Peyer's patch (tissue), 4 donors: ENCODE measurements around the gene KRT40. TPM values are rescaled to one million over a fixed set of nuclear protein-coding genes. Genes with fewer than 3 reads are reported as not detected.

Experiments
- DNase-seq, 3 donors: peaks; one replicate each; pipeline ENCODE4 v3.0.0-alpha.2; 2017 to 2019
- H3K27ac ChIP-seq, 4 donors: fragments of 200-600 bp; sonication (generic); one replicate each; pipeline ENCODE4 v1.5.1; 2016 to 2019
- H3K27me3 ChIP-seq, 2 donors: fragments of 200-600 bp; sonication (generic); one replicate each; pipeline ENCODE4 v1.5.1; 2019
- H3K36me3 ChIP-seq, 3 donors: fragments of 200-600 bp; sonication (generic); one replicate each; pipeline ENCODE4 v1.5.1; 2016 to 2019
- H3K4me1 ChIP-seq, 4 donors: fragments of 200-600 bp; sonication (generic); one replicate each; pipeline ENCODE4 v1.5.1; 2016 to 2019
- H3K4me3 ChIP-seq, 4 donors: fragments of 200-600 bp; sonication (generic); 1 replicate in 3 of 4; 2 replicates in 1 of 4; pipeline ENCODE4 v1.5.1; 2016 to 2019; ENCODE audit warnings: mild to moderate bottlenecking in 1 of 4
- H3K9me3 ChIP-seq, 4 donors: fragments of 200-600 bp; sonication (generic); one replicate each; pipeline ENCODE4 v1.5.1; 2016 to 2019; ENCODE audit warnings: mild to moderate bottlenecking in 1 of 4
- POLR2A ChIP-seq, 2 donors: fragments of 450-650 bp; IDR thresholded peaks; one replicate each; pipeline ENCODE4 v1.5.1; 2017; ENCODE audit warnings: antibody characterized with exemption in 2 of 2, mild to moderate bottlenecking in 2 of 2, moderate library complexity in 2 of 2
- total RNA-seq, 4 donors: library from RNA; depleted of rRNA; stranded (reverse); fragments of >200 nt; gene quantifications; one replicate each; pipeline ENCODE4 v1.1.0, GENCODE V29; 2016
- TF ChIP-seq, protein P1 (sequence below), 6 experiments: fragments of 450-650 bp in 4 of 6; fragments of 200-600 bp in 2 of 6; sonication (generic) in 1 of 6; IDR thresholded peaks; one replicate each; pipeline ENCODE4 v1.5.1; 2017 to 2019; ENCODE audit warnings: antibody characterized with exemption in 6 of 6, mild to moderate bottlenecking in 3 of 6, moderate library complexity in 1 of 6

Gene KRT40
- total RNA-seq, 4 donors from 2014 or later: 0.88 to 1.0 (median 0.94) TPM; not detected in 1

DNA sequence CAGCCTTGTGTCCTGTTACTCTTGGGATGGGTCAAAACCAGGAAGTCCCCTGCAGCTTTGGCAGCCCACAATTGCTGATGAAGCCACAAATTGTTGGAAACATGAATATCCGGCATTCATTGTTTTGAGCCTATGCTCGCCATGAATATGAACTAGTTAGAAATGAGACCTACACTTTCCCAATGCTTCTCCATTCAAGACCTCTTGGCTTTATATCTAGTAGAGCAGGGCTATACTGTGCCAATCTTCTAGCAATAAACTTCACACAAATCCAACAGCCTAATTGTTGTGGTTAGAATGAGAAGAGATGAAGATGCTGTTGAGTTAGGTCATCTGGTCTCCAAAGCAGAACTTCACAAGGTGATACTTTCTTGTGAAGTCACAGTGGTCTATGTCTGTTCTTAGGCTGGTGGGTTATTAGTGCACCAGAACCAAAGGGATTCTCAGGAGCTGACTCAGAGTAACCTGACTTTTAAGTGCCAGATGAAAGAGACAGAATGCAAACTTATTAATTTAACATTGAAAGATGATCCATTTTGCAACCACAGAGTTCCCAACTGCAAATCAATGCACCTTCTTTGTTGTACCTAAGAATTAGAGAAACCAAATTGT lies 33.0 kb downstream of the KRT40 start:
- no peaks in the 10 kb centered on the region for H3K9me3 ChIP-seq
- no peak overlapping the region for H3K4me3 ChIP-seq
- H3K4me1 ChIP-seq: peaks cover 0 to 8% (median 0%) of the 10 kb centered on the region in 4 donors
- no peaks in the 10 kb centered on the region for H3K27me3 ChIP-seq
- no peak overlapping the region for H3K27ac ChIP-seq
- DNase-seq: no peak
- TF ChIP-seq, protein P1, sequence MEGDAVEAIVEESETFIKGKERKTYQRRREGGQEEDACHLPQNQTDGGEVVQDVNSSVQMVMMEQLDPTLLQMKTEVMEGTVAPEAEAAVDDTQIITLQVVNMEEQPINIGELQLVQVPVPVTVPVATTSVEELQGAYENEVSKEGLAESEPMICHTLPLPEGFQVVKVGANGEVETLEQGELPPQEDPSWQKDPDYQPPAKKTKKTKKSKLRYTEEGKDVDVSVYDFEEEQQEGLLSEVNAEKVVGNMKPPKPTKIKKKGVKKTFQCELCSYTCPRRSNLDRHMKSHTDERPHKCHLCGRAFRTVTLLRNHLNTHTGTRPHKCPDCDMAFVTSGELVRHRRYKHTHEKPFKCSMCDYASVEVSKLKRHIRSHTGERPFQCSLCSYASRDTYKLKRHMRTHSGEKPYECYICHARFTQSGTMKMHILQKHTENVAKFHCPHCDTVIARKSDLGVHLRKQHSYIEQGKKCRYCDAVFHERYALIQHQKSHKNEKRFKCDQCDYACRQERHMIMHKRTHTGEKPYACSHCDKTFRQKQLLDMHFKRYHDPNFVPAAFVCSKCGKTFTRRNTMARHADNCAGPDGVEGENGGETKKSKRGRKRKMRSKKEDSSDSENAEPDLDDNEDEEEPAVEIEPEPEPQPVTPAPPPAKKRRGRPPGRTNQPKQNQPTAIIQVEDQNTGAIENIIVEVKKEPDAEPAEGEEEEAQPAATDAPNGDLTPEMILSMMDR (IDR thresholded peaks at IDR 0.05): no peak
- TF ChIP-seq POLR2A (IDR thresholded peaks at IDR 0.05): no peak
- no peaks in the 10 kb centered on the region for H3K36me3 ChIP-seq

DNA sequence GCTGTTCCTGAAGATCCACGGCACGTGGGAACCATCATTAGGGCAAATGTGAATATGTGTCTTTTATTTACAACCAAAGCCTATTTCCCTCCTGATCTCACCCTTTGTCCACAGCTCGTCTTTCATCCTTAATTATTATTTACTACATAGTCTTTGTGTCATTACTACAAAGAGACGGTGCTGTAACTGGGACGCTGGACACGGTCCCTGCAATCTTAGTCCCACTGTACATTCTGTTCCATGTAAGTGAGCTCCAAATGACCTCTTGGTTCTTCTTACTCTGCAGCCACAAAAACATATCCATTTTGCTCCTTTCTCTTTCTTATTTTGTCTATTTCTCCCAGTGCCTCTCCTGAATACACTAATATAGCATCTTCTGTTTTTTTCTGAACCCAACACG lies 34.0 kb downstream of the KRT40 start:
- no peak overlapping the region for H3K4me3 ChIP-seq
- no peaks in the 10 kb centered on the region for H3K36me3 ChIP-seq
- no peak for DNase-seq
- H3K9me3 ChIP-seq: no peaks in the 10 kb centered on the region
- H3K27ac ChIP-seq: no peak overlapping the region
- H3K27me3 ChIP-seq: no peaks in the 10 kb centered on the region
- peaks cover 0 to 8% (median 0%) of the 10 kb centered on the region in 4 donors for H3K4me1 ChIP-seq
- TF ChIP-seq POLR2A (IDR thresholded peaks at IDR 0.05): no peak
- TF ChIP-seq, protein P1 (IDR thresholded peaks at IDR 0.05): no peak

DNA sequence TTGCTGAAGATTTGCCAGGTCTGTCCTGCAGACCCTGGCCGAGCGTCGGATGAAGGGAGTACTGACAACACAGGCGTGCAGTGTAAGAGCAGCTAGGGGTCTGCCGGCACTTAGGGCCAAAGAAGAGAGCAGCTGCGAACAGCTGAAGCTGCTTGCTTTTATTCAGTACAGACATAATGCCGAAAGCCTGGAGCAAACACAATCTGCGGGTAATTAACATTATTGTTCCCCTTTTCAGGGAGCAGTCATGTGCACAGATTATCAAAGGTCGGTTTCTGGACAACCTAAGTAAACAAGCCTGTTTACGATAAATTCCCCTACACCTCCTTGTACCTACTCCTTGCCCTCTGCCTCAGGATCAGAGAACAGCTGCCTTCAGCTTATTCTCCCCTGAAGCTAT lies 34.7 kb downstream of the KRT40 start:
- no peak overlapping the region for H3K4me3 ChIP-seq
- peaks cover 0 to 8% (median 0%) of the 10 kb centered on the region in 4 donors for H3K4me1 ChIP-seq
- no peak overlapping the region for H3K27ac ChIP-seq
- H3K9me3 ChIP-seq: no peaks in the 10 kb centered on the region
- H3K36me3 ChIP-seq: no peaks in the 10 kb centered on the region
- TF ChIP-seq POLR2A (IDR thresholded peaks at IDR 0.05): no peak
- TF ChIP-seq, protein P1 (IDR thresholded peaks at IDR 0.05): no peak
- H3K27me3 ChIP-seq: no peaks in the 10 kb centered on the region
- DNase-seq: no peak

DNA sequence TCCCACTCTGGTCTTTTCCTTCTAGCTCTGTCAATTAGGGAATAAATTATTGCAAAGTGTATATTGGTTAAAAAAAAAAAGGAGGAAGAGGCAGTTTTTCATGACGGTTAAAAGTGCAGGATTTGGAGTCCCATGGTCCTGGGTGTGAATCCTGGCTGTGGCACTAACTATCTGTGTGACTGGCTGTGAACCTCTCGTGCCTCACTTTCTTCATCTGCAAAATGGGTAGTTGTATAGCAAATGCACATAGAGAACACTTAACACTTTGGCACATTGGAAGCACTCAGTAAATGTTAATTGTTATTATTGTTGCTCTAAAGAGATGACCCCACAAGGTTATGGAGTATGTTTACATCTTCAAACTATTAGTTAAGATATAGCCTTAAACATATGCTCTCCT lies 36.2 kb downstream of the KRT40 start:
- Histone ChIP-seq H3K4me3 (no peak overlapping the region), H3K27me3 (no peaks in the 10 kb centered on the region), H3K4me1 (peaks cover 0 to 8% (median 0%) of the 10 kb centered on the region in 4 donors), H3K9me3 (no peaks in the 10 kb centered on the region), H3K27ac (no peak overlapping the region), H3K36me3 (no peaks in the 10 kb centered on the region)
- no peak for TF ChIP-seq POLR2A (IDR thresholded peaks at IDR 0.05)
- TF ChIP-seq, protein P1 (IDR thresholded peaks at IDR 0.05): no peak
- DNase-seq: no peak

DNA sequence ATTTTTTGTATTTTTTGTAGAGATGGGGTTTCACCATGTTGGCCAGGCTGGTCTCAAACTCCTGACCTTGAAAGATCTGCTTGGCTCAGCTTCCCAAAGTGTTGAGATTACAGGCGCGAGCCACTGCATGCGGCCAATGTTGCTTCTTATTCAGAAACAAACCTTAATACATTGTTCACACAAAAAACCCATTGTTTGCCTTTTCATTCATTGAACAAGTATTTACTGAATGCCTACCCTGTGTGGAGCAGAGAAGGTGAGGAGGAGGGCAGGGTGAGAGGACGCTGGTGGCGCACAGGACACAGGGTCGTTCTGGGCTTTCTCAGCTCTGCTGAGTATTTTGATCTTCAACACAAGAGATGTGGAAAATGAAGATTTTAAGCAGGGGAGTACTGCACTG lies 38.7 kb downstream of the KRT40 start:
- Histone ChIP-seq H3K9me3 (no peaks in the 10 kb centered on the region), H3K4me3 (no peak overlapping the region), H3K36me3 (no peaks in the 10 kb centered on the region), H3K27ac (no peak overlapping the region), H3K27me3 (no peaks in the 10 kb centered on the region), H3K4me1 (peaks cover 0 to 8% (median 0%) of the 10 kb centered on the region in 4 donors)
- no peak for DNase-seq
- no peak for TF ChIP-seq POLR2A (IDR thresholded peaks at IDR 0.05)
- TF ChIP-seq, protein P1 (IDR thresholded peaks at IDR 0.05): no peak
